ENCODE measurements around the gene PCDH9. TPM values are rescaled to one million over a fixed set of nuclear protein-coding genes. Genes with fewer than 3 reads are reported as not detected.

The PCDH9 gene
- total RNA-seq, 4 donors from 2014 or later = 2.8 to 22.4 (median 12.9) TPM

GRCh38 chr13:66518068-66518467 is 712.1 kb downstream of the PCDH9 start:
- no peaks in the 10 kb centered on the region for H3K4me1 ChIP-seq
- no peak overlapping the region for H3K4me3 ChIP-seq (replicated peaks in 1 of 3)
- H3K36me3 ChIP-seq = no peaks in the 10 kb centered on the region
- H3K9me3 ChIP-seq = no peaks in the 10 kb centered on the region
- H3K27me3 ChIP-seq = no peaks in the 10 kb centered on the region
- DNase-seq = no peak
- no peak for TF ChIP-seq POLR2A (IDR thresholded peaks at IDR 0.05)
- no peak for TF ChIP-seq CTCF (IDR thresholded peaks at IDR 0.05)
- intact Hi-C loops (cut with DNase I) = no loop called here
- WGBS, 2 donors = 94 to 99% methylated on average over 2 of the region's 2 CpGs
- H3K27ac ChIP-seq = no peak overlapping the region

DNA sequence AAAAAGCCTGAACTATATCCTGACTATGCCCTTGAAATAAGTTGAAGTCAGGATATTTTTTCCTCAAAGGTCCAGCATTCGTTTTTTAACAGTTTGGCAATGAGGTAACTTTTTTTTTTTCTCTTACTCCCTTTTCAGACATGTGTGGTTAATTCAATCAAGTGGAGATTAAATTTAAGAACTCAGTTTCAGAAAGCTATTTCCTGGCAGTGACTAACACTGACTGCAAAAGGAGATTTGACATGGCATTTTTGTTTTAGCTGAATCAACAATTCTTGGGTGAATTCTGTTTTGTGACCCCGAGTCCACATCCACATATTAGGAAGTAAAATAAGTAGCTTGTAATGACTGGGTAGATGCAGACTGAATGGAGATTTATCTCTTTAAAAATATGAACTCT is 716.4 kb downstream of the PCDH9 start:
- TF ChIP-seq CTCF (IDR thresholded peaks at IDR 0.05) (no peak), POLR2A (IDR thresholded peaks at IDR 0.05) (no peak)
- intact Hi-C loops (cut with DNase I) = no loop called here
- H3K9me3 ChIP-seq = no peaks in the 10 kb centered on the region
- no peak for DNase-seq
- H3K36me3 ChIP-seq = no peaks in the 10 kb centered on the region
- no peaks in the 10 kb centered on the region for H3K27me3 ChIP-seq
- H3K4me3 ChIP-seq (replicated peaks in 1 of 3) = no peak overlapping the region
- 50 to 62% methylated on average over 2 of the region's 2 CpGs for WGBS, 2 donors
- H3K27ac ChIP-seq = no peak overlapping the region
- no peaks in the 10 kb centered on the region for H3K4me1 ChIP-seq

DNA sequence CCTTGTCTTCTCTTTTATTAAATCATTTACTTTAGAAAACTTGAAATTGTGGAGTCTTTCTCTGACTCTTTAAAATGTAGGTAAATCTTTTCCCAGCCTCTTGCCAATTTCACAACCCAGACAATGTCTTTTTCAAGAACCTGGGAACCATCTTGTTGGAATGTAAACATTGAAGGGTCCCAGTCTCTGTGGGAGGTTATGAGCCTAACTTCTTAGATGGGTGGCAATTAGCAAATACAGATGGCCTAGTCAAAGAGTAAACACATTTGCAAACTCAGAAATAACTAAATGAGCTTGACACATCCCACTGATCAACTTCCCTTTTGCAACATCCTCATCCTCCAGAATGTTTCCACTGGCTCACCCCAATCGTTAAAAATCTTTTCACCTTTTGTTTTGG is 721.0 kb downstream of the PCDH9 start:
- H3K36me3 ChIP-seq = no peaks in the 10 kb centered on the region
- H3K4me3 ChIP-seq (replicated peaks in 1 of 3) = no peak overlapping the region
- no peaks in the 10 kb centered on the region for H3K27me3 ChIP-seq
- intact Hi-C loops (cut with DNase I) = no loop called here
- no peaks in the 10 kb centered on the region for H3K4me1 ChIP-seq
- no peak overlapping the region for H3K27ac ChIP-seq
- no peaks in the 10 kb centered on the region for H3K9me3 ChIP-seq
- 18 to 31% methylated on average over 1 of the region's 1 CpG for WGBS, 2 donors
- no peak for DNase-seq
- TF ChIP-seq POLR2A (IDR thresholded peaks at IDR 0.05) = no peak
- TF ChIP-seq CTCF (IDR thresholded peaks at IDR 0.05) = no peak

GRCh38 chr13:66508153-66508909 is 721.8 kb downstream of the PCDH9 start:
- 70 to 96% methylated on average over 4 of the region's 4 CpGs for WGBS, 2 donors
- no peaks in the 10 kb centered on the region for H3K36me3 ChIP-seq
- no peaks in the 10 kb centered on the region for H3K4me1 ChIP-seq
- H3K27me3 ChIP-seq = no peaks in the 10 kb centered on the region
- TF ChIP-seq CTCF (IDR thresholded peaks at IDR 0.05) = no peak
- TF ChIP-seq POLR2A (IDR thresholded peaks at IDR 0.05) = no peak
- intact Hi-C loops (cut with DNase I) = no loop called here
- DNase-seq = no peak
- no peak overlapping the region for H3K4me3 ChIP-seq (replicated peaks in 1 of 3)
- H3K27ac ChIP-seq = no peak overlapping the region
- H3K9me3 ChIP-seq = no peaks in the 10 kb centered on the region

DNA sequence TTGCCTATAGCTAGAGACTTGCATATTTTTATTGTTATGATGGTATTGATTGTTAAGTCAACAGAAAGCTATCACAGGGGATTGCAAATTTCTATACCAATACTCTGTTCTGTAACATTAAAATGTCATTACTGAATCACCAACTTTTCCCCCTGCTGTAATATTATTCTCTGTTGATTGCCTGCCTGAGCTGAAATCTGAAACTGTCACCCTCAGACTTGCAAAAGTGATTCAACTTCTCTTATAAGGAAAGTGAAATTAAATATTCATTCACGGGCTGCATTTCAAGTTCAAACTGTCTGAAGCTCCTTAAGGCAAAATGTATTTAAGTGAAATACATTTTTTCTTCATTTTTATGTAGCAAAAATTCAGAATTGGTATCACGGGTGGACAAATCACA is 723.2 kb downstream of the PCDH9 start:
- DNase-seq = no peak
- H3K36me3 ChIP-seq = no peaks in the 10 kb centered on the region
- intact Hi-C loops (cut with DNase I) = no loop called here
- no peak overlapping the region for H3K4me3 ChIP-seq (replicated peaks in 1 of 3)
- no peaks in the 10 kb centered on the region for H3K27me3 ChIP-seq
- no peaks in the 10 kb centered on the region for H3K4me1 ChIP-seq
- no peak for TF ChIP-seq CTCF (IDR thresholded peaks at IDR 0.05)
- no peak for TF ChIP-seq POLR2A (IDR thresholded peaks at IDR 0.05)
- H3K9me3 ChIP-seq = no peaks in the 10 kb centered on the region
- H3K27ac ChIP-seq = no peak overlapping the region
- WGBS, 2 donors = 72 to 86% methylated on average over 2 of the region's 2 CpGs

All from thyroid gland (tissue), 4 donors.